Suprapubic skin (tissue), 4 donors: ENCODE measurements around the gene VPS52.

Experiments
- CTCF ChIP-seq, 2 donors: fragments of 200-600 bp in 1 of 2; fragments of 450-650 bp in 1 of 2; sonication (generic) in 1 of 2; IDR thresholded peaks; one replicate each; pipeline ENCODE4 v1.5.1; 2016 to 2019; ENCODE audit warnings: antibody characterized with exemption in 2 of 2, mild to moderate bottlenecking in 1 of 2, moderate library complexity in 1 of 2
- EP300 ChIP-seq: sonication (generic); formaldehyde crosslinking; IDR thresholded peaks from one replicate; pipeline ENCODE4 v1.6.1; 2017; ENCODE audit warnings: antibody characterized with exemption
- POLR2A ChIP-seq, 2 donors: fragments of 450-650 bp; IDR thresholded peaks; one replicate each; pipeline ENCODE4 v1.6.1; 2017; ENCODE audit warnings: antibody characterized with exemption in 2 of 2, mild to moderate bottlenecking in 2 of 2, moderate library complexity in 2 of 2
- POLR2AphosphoS5 ChIP-seq, 3 donors: sonication (generic); formaldehyde crosslinking; IDR thresholded peaks; one replicate each; pipeline ENCODE4 v1.6.1; 2017; ENCODE audit warnings: antibody characterized with exemption in 3 of 3

- TF ChIP-seq POLR2A (IDR thresholded peaks at IDR 0.05) (no peak), CTCF (IDR thresholded peaks at IDR 0.05) (no peak), POLR2AphosphoS5 (IDR thresholded peaks at IDR 0.05) (no peak), EP300 (no peak)
Measured at GRCh38 chr6:33237741-33238140, 33.9 kb downstream of the VPS52 start.
